Activated gamma-delta T cell (primary cell): ENCODE results near the gene COX20.

Experiments used
- DNase-seq: peaks from one replicate; lab custom pipeline; 2025; lab: John Stamatoyannopoulos, UW

The COX20 gene

GRCh38 chr1:244874974-244875579 lies 39.6 kb downstream of the COX20 start:
- DNase-seq: no peak

- DNase-seq: no peak
Observed at GRCh38 chr1:244876228-244876910, 40.9 kb downstream of the COX20 start.

- no peak for DNase-seq
Observed at GRCh38 chr1:244878681-244879080, 43.2 kb downstream of the COX20 start.

GRCh38 chr1:244881552-244882280 lies 46.3 kb downstream of the COX20 start:
- no peak for DNase-seq

GRCh38 chr1:244887281-244887680 lies 51.8 kb downstream of the COX20 start:
- no peak for DNase-seq

GRCh38 chr1:244893836-244894235 lies 58.4 kb downstream of the COX20 start:
- no peak for DNase-seq
